ENCODE results near the gene MRGPRX4.

DNA sequence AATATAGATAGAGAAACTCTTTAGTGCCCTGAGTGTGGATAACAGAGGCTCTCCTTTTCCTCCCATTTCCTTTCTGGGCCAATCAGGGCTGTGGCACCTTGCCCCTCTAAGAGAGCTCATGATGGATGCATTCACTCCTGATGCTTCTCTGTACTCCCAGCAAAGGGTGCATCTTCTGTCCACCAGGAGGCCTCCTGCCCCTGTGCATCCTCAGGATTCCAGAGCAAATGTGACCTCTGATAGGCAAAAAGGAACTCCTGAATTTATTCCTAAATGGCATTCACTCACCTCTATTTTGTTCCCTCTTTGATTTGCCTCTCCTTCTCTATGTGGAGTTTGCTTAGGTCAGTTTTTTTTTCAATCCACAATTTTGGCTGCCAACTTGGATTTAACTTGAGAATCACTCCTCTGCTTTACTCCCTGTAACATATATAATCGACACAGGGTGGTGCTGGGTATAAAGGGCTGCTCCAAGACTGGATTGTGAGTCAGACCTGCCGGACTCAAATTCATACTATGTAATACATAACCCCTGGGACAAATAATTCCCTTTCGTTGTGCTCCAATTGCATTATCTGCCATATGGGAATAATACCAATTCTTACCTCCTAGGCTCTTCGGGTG lies 1.1 kb upstream of the MRGPRX4 start:
- no peak for TF ChIP-seq L3MBTL2 (conservative IDR thresholded peaks at IDR 0.05)
- no peak for TF ChIP-seq SP1 (IDR thresholded peaks at IDR 0.05)
- no peak for TF ChIP-seq TARDBP (IDR thresholded peaks at IDR 0.05)
- no peak for TF ChIP-seq FOXA1 (IDR thresholded peaks at IDR 0.05)
- TF ChIP-seq ELF4 (IDR thresholded peaks at IDR 0.05), result no peak
- TF ChIP-seq PKNOX1 (IDR thresholded peaks at IDR 0.05), result no peak
- TF ChIP-seq HDGF (IDR thresholded peaks at IDR 0.05; ENCODE audit: borderline replicate concordance), result no peak
- no peak for TF ChIP-seq SUZ12 (IDR thresholded peaks at IDR 0.05)
- no peak for TF ChIP-seq FOXM1 (IDR thresholded peaks at IDR 0.05; ENCODE audit: borderline replicate concordance)
